ENCODE measurements around the gene PCDHGA10.
"Not testable (repeated sequence)": the region's sequence is repeated elsewhere in the genome, so short reads cannot be mapped to it uniquely, and the experiment has no call there.

Gene PCDHGA10

DNA sequence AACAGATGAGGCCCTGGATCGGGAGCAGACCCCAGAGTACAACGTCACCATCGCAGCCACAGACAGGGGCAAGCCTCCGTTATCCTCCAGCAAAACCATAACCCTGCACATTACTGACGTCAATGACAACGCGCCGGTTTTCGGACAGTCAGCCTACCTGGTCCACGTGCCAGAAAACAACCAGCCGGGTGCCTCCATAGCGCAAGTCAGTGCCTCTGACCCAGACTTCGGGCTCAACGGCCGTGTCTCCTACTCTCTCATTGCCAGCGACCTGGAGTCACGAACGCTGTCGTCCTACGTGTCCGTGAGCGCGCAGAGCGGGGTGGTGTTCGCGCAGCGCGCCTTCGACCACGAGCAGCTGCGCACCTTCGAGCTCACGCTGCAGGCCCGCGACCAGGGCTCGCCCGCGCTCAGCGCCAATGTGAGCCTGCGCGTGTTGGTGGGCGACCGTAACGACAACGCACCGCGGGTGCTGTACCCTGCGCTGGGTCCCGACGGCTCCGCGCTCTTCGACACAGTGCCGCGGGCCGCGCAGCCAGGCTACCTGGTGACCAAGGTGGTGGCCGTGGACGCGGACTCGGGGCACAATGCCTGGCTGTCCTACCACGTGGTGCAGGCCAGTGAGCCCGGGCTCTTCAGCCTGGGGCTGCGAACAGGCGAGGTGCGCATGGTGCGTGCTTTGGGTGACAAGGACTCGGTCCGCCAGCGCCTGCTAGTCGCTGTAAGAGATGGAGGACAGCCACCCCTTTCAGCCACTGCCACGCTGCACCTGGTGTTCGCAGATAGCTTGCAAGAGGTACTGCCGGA lies 6.5 kb downstream of the PCDHGA10 start:
- peak overlapping the region; percentile 10 for H3K4me3 ChIP-seq (ENCODE audit: low read length)
- no peak overlapping the region for H3K27ac ChIP-seq (ENCODE audit: low read depth, low read length)
- no peaks in the 10 kb centered on the region for H3K36me3 ChIP-seq (ENCODE audit: control insufficient read depth, insufficient read depth, low read length)
- peaks cover 2% of the 10 kb centered on the region for H3K27me3 ChIP-seq (ENCODE audit: control insufficient read depth, insufficient read depth, low read length)
- H3K9ac ChIP-seq (ENCODE audit: low read length): no peak overlapping the region
- H3K4me1 ChIP-seq (ENCODE audit: control insufficient read depth, insufficient read depth, low read length): no peaks in the 10 kb centered on the region

DNA sequence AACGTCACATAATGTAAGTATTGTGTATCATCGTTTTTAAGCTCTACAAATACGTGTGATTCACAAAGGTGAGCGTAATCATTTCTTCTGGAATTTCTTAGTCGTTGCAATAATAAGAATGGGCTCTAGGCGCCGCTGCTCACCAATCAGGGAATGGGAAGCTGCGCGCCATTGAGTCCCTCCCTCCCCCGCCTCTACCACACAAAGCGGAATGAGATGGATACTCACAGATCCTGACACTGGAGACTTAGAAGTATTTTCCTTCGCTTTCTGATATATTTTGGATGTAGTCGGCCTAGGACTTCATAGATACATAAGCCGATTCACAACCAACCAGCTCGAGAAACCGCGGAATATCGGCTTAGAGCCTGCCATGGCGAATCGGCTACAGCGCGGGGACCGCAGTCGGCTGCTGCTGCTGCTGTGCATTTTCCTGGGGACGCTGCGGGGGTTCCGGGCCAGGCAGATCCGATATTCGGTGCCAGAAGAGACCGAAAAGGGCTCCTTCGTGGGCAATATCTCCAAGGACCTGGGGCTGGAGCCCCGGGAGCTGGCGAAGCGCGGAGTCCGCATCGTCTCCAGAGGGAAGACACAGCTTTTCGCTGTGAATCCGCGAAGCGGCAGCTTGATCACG lies 8.2 kb downstream of the PCDHGA10 start, which contains the start of gene PCDHGA11:
TSS of gene PCDHGA11 (plus strand) at position 197 of the 634 bp plus-strand sequence. CDS start at position 374, 177 bp downstream.
- peak within 1 kb of the TSS; percentile 29 for H3K4me3 ChIP-seq (ENCODE audit: low read length)

DNA sequence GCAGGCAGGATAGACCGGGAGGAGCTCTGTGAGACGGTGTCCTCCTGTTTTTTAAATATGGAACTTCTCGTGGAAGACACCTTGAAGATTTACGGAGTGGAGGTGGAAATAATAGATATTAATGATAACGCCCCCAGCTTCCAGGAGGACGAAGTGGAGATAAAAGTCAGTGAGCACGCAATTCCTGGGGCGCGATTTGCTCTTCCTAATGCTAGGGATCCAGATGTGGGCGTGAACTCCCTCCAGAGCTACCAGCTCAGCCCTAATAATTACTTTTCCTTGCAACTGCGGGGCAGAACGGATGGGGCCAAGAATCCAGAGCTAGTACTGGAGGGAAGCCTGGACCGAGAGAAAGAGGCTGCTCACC lies 8.7 kb downstream of the PCDHGA10 start:
- no peak overlapping the region for H3K9ac ChIP-seq (ENCODE audit: low read length)
- no peaks in the 10 kb centered on the region for H3K36me3 ChIP-seq (ENCODE audit: control insufficient read depth, insufficient read depth, low read length)
- H3K27me3 ChIP-seq (ENCODE audit: control insufficient read depth, insufficient read depth, low read length): peaks cover 2% of the 10 kb centered on the region
- peak overlapping the region; percentile 29 for H3K4me3 ChIP-seq (ENCODE audit: low read length)
- H3K4me1 ChIP-seq (ENCODE audit: control insufficient read depth, insufficient read depth, low read length): no peaks in the 10 kb centered on the region
- H3K27ac ChIP-seq (ENCODE audit: low read depth, low read length): no peak overlapping the region

More for the DNA sequence above, 8.2 kb downstream of the PCDHGA10 start, which contains the start of gene PCDHGA11:
- Histone ChIP-seq H3K4me1 (ENCODE audit: control insufficient read depth, insufficient read depth, low read length) (no peaks in the 10 kb centered on the region), H3K36me3 (ENCODE audit: control insufficient read depth, insufficient read depth, low read length) (no peaks in the 10 kb centered on the region), H3K9ac (ENCODE audit: low read length) (no peak within 1 kb of the TSS), H3K27ac (ENCODE audit: low read depth, low read length) (no peak within 1 kb of the TSS), H3K27me3 (ENCODE audit: control insufficient read depth, insufficient read depth, low read length) (peaks cover 2% of the 10 kb centered on the region)

DNA sequence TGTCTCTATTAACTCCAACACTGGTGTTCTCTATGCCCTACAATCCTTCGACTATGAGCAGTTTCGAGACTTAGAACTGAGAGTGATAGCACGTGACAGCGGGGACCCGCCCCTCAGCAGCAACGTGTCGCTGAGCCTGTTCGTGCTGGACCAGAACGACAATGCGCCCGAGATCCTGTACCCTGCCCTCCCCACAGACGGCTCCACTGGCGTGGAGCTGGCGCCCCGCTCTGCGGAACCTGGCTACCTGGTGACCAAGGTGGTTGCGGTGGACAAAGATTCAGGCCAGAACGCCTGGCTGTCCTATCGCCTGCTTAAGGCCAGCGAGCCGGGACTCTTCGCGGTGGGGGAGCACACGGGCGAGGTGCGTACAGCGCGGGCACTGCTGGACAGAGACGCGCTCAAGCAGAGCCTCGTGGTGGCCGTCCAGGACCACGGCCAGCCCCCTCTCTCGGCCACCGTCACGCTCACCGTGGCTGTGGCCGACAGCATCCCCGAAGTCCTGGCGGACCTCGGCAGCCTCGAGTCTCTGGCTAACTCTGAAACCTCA lies 10.0 kb downstream of the PCDHGA10 start:
- Histone ChIP-seq H3K4me3 (ENCODE audit: low read length) (peak overlapping the region; percentile 19), H3K27ac (ENCODE audit: low read depth, low read length) (no peak overlapping the region), H3K4me1 (ENCODE audit: control insufficient read depth, insufficient read depth, low read length) (no peaks in the 10 kb centered on the region), H3K27me3 (ENCODE audit: control insufficient read depth, insufficient read depth, low read length) (peaks cover 2% of the 10 kb centered on the region), H3K36me3 (ENCODE audit: control insufficient read depth, insufficient read depth, low read length) (no peaks in the 10 kb centered on the region), H3K9ac (ENCODE audit: low read length) (no peak overlapping the region)

DNA sequence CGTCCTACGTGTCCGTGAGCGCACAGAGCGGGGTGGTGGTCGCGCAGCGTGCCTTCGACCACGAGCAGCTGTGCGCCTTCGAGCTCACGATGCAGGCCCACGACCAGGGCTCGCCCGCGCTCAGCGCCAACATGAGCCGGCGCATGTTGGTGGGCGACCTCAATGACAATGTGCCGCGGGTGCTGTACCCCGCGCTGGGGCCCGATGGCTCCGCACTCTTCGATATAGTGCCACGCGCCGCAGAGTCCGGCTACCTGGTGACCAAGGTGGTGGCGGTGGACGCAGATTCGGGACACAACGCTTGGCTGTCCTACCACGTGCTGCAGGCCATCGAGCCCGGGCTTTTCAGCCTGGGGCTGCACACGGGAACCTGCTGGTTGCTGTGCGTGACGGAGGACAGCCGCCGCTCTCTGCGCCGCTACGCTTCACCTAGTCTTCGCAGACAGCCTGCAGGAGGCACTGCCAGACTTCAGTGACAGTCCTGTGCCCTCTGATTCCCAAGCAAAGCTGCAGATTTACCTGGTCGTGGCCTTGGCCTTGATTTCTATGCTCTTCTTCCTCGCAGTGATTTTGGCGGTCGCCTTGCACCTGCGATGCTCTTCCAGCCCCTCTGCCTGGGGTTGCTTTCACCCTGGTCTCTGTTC lies 15.1 kb downstream of the PCDHGA10 start:
- no peaks in the 10 kb centered on the region for H3K36me3 ChIP-seq (ENCODE audit: control insufficient read depth, insufficient read depth, low read length)
- H3K9ac ChIP-seq (ENCODE audit: low read length): no peak overlapping the region
- H3K27me3 ChIP-seq (ENCODE audit: control insufficient read depth, insufficient read depth, low read length): no peaks in the 10 kb centered on the region
- H3K4me3 ChIP-seq (ENCODE audit: low read length): peak overlapping the region; percentile 37
- H3K4me1 ChIP-seq (ENCODE audit: control insufficient read depth, insufficient read depth, low read length): no peaks in the 10 kb centered on the region
- H3K27ac ChIP-seq (ENCODE audit: low read depth, low read length): no peak overlapping the region

DNA sequence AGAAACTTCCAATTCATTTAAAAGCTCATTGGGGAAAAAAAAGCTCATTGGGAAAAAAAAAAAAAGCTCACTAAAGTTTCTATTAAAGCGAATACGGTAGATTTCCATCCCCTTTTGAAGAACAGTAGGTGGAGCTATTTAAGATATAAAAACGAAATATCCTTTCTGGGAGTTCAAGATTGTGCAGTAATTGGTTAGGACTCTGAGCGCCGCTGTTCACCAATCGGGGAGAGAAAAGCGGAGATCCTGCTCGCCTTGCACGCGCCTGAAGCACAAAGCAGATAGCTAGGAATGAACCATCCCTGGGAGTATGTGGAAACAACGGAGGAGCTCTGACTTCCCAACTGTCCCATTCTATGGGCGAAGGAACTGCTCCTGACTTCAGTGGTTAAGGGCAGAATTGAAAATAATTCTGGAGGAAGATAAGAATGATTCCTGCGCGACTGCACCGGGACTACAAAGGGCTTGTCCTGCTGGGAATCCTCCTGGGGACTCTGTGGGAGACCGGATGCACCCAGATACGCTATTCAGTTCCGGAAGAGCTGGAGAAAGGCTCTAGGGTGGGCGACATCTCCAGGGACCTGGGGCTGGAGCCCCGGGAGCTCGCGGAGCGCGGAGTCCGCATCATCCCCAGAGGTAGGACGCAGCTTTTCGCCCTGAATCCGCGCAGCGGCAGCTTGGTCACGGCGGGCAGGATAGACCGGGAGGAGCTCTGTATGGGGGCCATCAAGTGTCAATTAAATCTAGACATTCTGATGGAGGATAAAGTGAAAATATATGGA lies 17.7 kb downstream of the PCDHGA10 start, which contains the start of gene PCDHGA12:
TSS of gene PCDHGA12 (plus strand) at position 176 of the 782 bp plus-strand sequence. CDS start at position 429, 253 bp downstream.
- H3K27me3 ChIP-seq (ENCODE audit: control insufficient read depth, insufficient read depth, low read length): no peaks in the 10 kb centered on the region
- H3K4me1 ChIP-seq (ENCODE audit: control insufficient read depth, insufficient read depth, low read length): no peaks in the 10 kb centered on the region
- no peak within 1 kb of the TSS for H3K27ac ChIP-seq (ENCODE audit: low read depth, low read length)
- H3K9ac ChIP-seq (ENCODE audit: low read length): no peak within 1 kb of the TSS
- H3K4me3 ChIP-seq (ENCODE audit: low read length): peak within 1 kb of the TSS; percentile 44
- H3K36me3 ChIP-seq (ENCODE audit: control insufficient read depth, insufficient read depth, low read length): no peaks in the 10 kb centered on the region

GRCh38 chr5:141431286-141431685 lies 18.5 kb downstream of the PCDHGA10 start:
- peak overlapping the region; percentile 44 for H3K4me3 ChIP-seq (ENCODE audit: low read length)

GRCh38 chr5:141432308-141432707 lies 19.5 kb downstream of the PCDHGA10 start:
- H3K4me3 ChIP-seq (ENCODE audit: low read length): peak overlapping the region; percentile 44
- H3K9ac ChIP-seq (ENCODE audit: low read length); H3K27ac ChIP-seq (ENCODE audit: low read depth, low read length); H3K27me3 ChIP-seq (ENCODE audit: control insufficient read depth, insufficient read depth, low read length); H3K4me1 ChIP-seq (ENCODE audit: control insufficient read depth, insufficient read depth, low read length); H3K36me3 ChIP-seq (ENCODE audit: control insufficient read depth, insufficient read depth, low read length): not testable (repeated sequence)

More at GRCh38 chr5:141431286-141431685, 18.5 kb downstream of the PCDHGA10 start:
- Histone ChIP-seq H3K9ac (ENCODE audit: low read length) (no peak overlapping the region), H3K27me3 (ENCODE audit: control insufficient read depth, insufficient read depth, low read length) (no peaks in the 10 kb centered on the region), H3K4me1 (ENCODE audit: control insufficient read depth, insufficient read depth, low read length) (no peaks in the 10 kb centered on the region), H3K36me3 (ENCODE audit: control insufficient read depth, insufficient read depth, low read length) (no peaks in the 10 kb centered on the region), H3K27ac (ENCODE audit: low read depth, low read length) (no peak overlapping the region)

DNA sequence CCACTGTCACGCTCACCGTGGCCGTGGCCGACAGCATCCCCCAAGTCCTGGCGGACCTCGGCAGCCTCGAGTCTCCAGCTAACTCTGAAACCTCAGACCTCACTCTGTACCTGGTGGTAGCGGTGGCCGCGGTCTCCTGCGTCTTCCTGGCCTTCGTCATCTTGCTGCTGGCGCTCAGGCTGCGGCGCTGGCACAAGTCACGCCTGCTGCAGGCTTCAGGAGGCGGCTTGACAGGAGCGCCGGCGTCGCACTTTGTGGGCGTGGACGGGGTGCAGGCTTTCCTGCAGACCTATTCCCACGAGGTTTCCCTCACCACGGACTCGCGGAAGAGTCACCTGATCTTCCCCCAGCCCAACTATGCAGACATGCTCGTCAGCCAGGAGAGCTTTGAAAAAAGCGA lies 19.9 kb downstream of the PCDHGA10 start:
- not testable (repeated sequence) for H3K27me3 ChIP-seq (ENCODE audit: control insufficient read depth, insufficient read depth, low read length); H3K36me3 ChIP-seq (ENCODE audit: control insufficient read depth, insufficient read depth, low read length); H3K9ac ChIP-seq (ENCODE audit: low read length); H3K27ac ChIP-seq (ENCODE audit: low read depth, low read length); H3K4me1 ChIP-seq (ENCODE audit: control insufficient read depth, insufficient read depth, low read length); H3K4me3 ChIP-seq (ENCODE audit: low read length)

DNA sequence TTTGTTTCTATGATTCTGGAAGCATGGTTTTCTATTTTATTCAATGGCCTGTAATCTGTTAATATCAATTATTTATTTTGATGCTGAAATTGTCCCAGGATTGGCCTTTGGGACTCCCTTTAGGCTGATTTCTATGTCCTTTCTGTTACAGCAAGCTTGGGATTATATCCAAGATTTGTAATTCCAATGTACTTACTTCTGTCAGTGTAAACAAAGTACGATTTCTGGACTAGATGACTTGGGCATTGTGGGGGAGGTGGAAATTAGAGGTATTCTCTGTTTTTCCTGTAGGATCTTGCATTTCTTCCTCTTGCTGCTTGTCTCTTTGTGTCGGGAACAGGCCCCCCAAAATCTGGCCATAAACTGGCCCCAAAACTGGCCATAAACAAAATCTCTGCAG lies 21.2 kb downstream of the PCDHGA10 start:
- Histone ChIP-seq H3K27ac (ENCODE audit: low read depth, low read length) (no peak overlapping the region), H3K4me1 (ENCODE audit: control insufficient read depth, insufficient read depth, low read length) (no peaks in the 10 kb centered on the region), H3K36me3 (ENCODE audit: control insufficient read depth, insufficient read depth, low read length) (no peaks in the 10 kb centered on the region), H3K4me3 (ENCODE audit: low read length) (no peak overlapping the region), H3K27me3 (ENCODE audit: control insufficient read depth, insufficient read depth, low read length) (no peaks in the 10 kb centered on the region), H3K9ac (ENCODE audit: low read length) (no peak overlapping the region)

- Histone ChIP-seq H3K4me1 (ENCODE audit: control insufficient read depth, insufficient read depth, low read length) (no peaks in the 10 kb centered on the region), H3K27ac (ENCODE audit: low read depth, low read length) (no peak overlapping the region), H3K9ac (ENCODE audit: low read length) (no peak overlapping the region), H3K4me3 (ENCODE audit: low read length) (no peak overlapping the region), H3K27me3 (ENCODE audit: control insufficient read depth, insufficient read depth, low read length) (no peaks in the 10 kb centered on the region), H3K36me3 (ENCODE audit: control insufficient read depth, insufficient read depth, low read length) (no peaks in the 10 kb centered on the region)
These were observed 24.4 kb downstream of the PCDHGA10 start for GRCh38 chr5:141437221-141437620.

Data from rectal smooth muscle tissue (tissue), 1 donor.